ENCODE measurements around the gene RABIF.
"Not testable (repeated sequence)": the region's sequence is repeated elsewhere in the genome, so short reads cannot be mapped to it uniquely, and the experiment has no call there.

Gene RABIF

DNA sequence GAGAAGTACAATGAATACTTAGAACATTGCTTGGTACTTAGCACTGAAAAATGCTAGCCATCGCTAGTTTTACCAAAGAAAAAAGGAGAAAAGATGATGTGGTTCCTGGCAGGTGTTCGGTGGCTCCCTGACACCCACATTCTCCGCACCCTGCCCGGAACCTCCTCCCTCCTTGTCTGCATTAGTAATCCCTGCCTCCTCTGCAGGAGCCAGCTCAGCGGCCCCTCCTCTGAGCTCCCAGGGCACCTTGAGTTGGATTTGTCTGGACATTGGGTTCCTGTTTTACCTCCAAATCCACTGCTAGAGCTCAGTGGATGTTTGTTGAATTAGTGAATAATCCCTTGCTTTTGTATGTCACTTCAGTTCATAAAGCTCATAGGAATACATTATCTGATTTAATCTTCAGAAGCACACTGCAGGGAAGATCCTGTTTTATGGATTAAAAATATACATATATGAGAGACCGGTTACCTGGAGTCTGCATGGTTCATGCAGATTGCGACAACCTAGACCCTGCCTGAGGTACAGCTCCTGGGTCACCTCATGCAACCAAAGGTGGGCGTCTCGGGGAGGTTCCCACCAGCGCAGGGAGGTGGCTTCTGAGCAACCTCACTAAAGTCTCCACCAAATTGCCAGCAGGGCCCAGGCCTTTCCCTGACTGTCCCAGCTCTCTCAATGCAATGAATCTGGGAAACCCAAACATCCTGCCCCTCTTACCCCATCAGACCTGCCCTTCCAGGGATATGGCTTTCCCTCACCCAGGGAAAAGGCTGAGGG is 54.0 kb downstream of the RABIF start:
- H3K36me3 Mint-ChIP-seq (ENCODE audit: low read depth): peaks cover 5% of the 10 kb centered on the region
- H3K4me3 Mint-ChIP-seq: peak overlapping the region; percentile 70
- H3K9me3 Mint-ChIP-seq: no peaks in the 10 kb centered on the region
- H3K4me1 Mint-ChIP-seq (ENCODE audit: low read depth): peaks cover 55% of the 10 kb centered on the region
- no peaks in the 10 kb centered on the region for H3K27me3 Mint-ChIP-seq (ENCODE audit: low read depth)
- H3K27ac Mint-ChIP-seq: peak overlapping the region; percentile 85

DNA sequence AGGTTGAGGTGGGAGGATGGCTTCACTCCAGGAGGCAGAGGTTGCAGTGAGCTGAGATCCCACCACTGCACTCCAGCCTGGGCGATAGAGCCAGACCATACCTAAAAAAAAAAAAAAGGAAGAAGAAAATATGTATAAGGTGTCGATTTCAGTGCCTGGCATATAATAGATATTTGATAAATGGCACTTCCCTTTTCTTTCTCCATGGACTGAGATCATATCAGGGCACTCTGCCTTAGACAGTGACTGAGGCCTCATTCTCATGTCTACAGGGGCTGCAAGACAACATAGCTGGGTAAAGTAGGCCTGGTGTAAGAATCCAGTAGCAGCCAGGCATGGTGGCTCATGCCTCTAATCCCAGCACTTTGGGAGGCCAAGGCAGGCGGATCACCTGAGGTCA is 57.0 kb downstream of the RABIF start:
- Mint-ChIP-seq H3K27me3 (ENCODE audit: low read depth) (no peaks in the 10 kb centered on the region), H3K36me3 (ENCODE audit: low read depth) (peaks cover 3% of the 10 kb centered on the region), H3K4me1 (ENCODE audit: low read depth) (peaks cover 49% of the 10 kb centered on the region), H3K27ac (no peak overlapping the region), H3K9me3 (no peaks in the 10 kb centered on the region), H3K4me3 (no peak overlapping the region)

DNA sequence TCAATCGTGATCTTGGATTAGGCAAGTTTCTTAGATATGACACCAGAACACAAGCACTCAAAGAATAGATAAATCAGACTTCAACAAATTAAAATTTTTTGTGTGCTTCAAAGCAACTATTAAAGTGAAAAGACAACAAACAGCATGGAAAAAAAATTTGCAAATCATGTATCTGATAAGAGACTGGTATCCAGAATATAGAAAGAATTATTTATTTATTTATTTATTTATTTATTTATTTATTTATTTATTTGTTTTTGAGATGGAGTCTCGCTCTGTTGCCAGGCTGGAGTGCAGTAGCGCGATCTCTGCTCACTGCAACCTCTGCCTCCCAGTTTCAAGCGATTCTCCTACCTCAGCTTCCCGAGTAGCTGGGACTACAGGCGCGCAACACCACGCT is 59.7 kb downstream of the RABIF start:
- not testable (repeated sequence) for H3K4me3 Mint-ChIP-seq; H3K27ac Mint-ChIP-seq; H3K36me3 Mint-ChIP-seq (ENCODE audit: low read depth); H3K9me3 Mint-ChIP-seq
- Mint-ChIP-seq H3K4me1 (ENCODE audit: low read depth) (peaks cover 29% of the 10 kb centered on the region), H3K27me3 (ENCODE audit: low read depth) (peaks cover 18% of the 10 kb centered on the region)
